Endodermal cell (in vitro differentiated cells): Measurements from ENCODE around the gene FGF14. TPM values are rescaled to one million over a fixed set of nuclear protein-coding genes. Genes with fewer than 3 reads are reported as not detected.
A peak's percentile ranks its signal among the peaks of the same experiment; 100 is the strongest.

Experiments
- DNase-seq: peaks from one replicate; pipeline ENCODE4 v3.0.0-alpha.2; 2017
- H3K27ac ChIP-seq: 2 replicates; pipeline ENCODE4 v1.5.1; 2013; ENCODE audit warnings: mild to moderate bottlenecking, low read depth, low read length, moderate library complexity
- H3K27me3 ChIP-seq: 2 replicates; pipeline ENCODE4 v1.6.1; 2013; ENCODE audit warnings: mild to moderate bottlenecking, low read length, moderate library complexity; ENCODE audit not compliant: insufficient read depth, control insufficient read depth, poor library complexity, severe bottlenecking
- H3K36me3 ChIP-seq: 2 replicates; pipeline ENCODE4 v1.7.0; 2013; ENCODE audit warnings: mild to moderate bottlenecking, low read length, moderate library complexity; ENCODE audit not compliant: control insufficient read depth, insufficient read depth
- H3K4me1 ChIP-seq: one replicate; pipeline ENCODE4 v1.7.0; 2013; ENCODE audit warnings: low read length; ENCODE audit not compliant: control insufficient read depth, insufficient read depth
- H3K4me3 ChIP-seq: 2 replicates; pipeline ENCODE4 v1.5.1; 2013; ENCODE audit warnings: mild to moderate bottlenecking, low read length, moderate library complexity
- H3K9ac ChIP-seq: 2 replicates; pipeline ENCODE4 v1.6.1; 2013; ENCODE audit warnings: mild to moderate bottlenecking, low read length, moderate library complexity; ENCODE audit not compliant: poor library complexity, severe bottlenecking; ENCODE audit errors: extremely low read depth
- H3K9me3 ChIP-seq: 2 replicates; pipeline ENCODE4 v1.6.1; 2013; ENCODE audit warnings: mild to moderate bottlenecking, low read length, moderate library complexity; ENCODE audit not compliant: control insufficient read depth
- H3K27ac Mint-ChIP-seq: 2 replicates; pipeline ENCODE4 v1.8.0; 2020; ENCODE audit warnings: mixed read lengths
- H3K27me3 Mint-ChIP-seq: 2 replicates; pipeline ENCODE4 v1.8.0; 2021; ENCODE audit warnings: mild to moderate bottlenecking, mixed read lengths; ENCODE audit not compliant: insufficient read depth
- H3K36me3 Mint-ChIP-seq: 2 replicates; pipeline ENCODE4 v1.8.0; 2020; ENCODE audit warnings: low read depth, mixed read lengths
- H3K4me1 Mint-ChIP-seq: 2 replicates; pipeline ENCODE4 v1.8.0; 2020; ENCODE audit warnings: mixed read lengths
- H3K4me3 Mint-ChIP-seq: 2 replicates; pipeline ENCODE4 v1.8.0; 2020; ENCODE audit warnings: mild to moderate bottlenecking, moderate library complexity, mixed read lengths
- H3K9me3 Mint-ChIP-seq: 2 replicates; pipeline ENCODE4 v1.8.0; 2020; ENCODE audit warnings: mild to moderate bottlenecking, mixed read lengths
- WGBS, 2 experiments: methylation state at CpG; one replicate each; pipeline versions ENCODE4 v1.1.5 to v1.1.7; 2013; ENCODE audit warnings: missing lambda C conversion rate in 2 of 2, mixed read lengths in 1 of 2; ENCODE audit not compliant: insufficient coverage in 1 of 2, insufficient read length in 1 of 2; 5-methylcytosine and 5-hydroxymethylcytosine counted together
- total RNA-seq, 2 donors: library from RNA; stranded (reverse); fragmentation: NEBNext Ultra II Directional in 1 of 2; extraction: Animal tissue kit (Norgen Biotek cat#: 25700) in 1 of 2; gene quantifications; 2 replicates in 1 of 2; 3 replicates in 1 of 2; pipeline ENCODE4 v1.2.1, GENCODE V29; 2021
- TF ChIP-seq, protein P1 (sequence below): fragments of 200-600 bp; sonication (generic); conservative IDR thresholded peaks from 2 replicates; pipeline ENCODE4 v1.5.0; 2021; ENCODE audit warnings: antibody characterized with exemption, mild to moderate bottlenecking

FGF14 gene
- total RNA-seq, 2 donors from 2014 or later = 0.15 to 0.26 TPM

DNA sequence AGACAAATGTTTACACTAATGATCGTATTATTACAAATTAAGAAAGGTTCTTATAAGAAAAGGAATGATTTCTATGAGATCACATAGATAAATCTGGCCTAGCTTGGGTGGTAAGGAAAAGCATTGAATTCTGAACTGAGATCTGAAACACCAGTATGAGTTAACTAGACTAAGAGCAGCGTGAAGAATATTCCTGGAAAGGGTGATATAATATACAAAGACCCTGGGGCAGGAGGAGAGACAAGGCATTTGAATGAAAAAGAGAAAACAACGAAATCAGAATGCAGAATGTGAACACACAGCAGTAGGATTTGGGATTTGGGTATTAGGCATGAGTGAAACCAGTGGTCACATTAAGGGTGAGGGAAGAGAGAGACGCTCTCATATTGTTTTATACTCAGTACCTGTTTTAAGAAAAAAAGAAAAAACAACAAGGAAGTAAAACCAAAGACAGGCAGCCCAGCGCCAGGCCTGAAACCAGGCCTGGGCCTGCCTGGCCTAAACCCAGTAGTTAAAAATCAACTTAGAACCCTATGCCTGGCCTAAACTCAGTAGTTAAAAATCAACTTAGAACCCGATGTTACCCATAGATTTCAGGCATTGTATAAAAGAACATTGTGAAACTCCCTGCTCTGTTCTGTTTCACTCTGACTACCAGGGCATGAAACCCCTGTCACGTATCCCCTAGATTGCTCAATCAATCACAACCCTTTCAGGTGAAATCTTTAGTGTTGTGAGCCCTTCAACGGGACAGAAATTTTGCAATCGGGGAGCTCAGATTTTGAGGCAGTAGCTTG, 662.3 kb downstream of the FGF14 start:
- H3K27me3 Mint-ChIP-seq = no peaks in the 10 kb centered on the region
- Histone ChIP-seq H3K9ac (no peak overlapping the region), H3K4me3 (no peak overlapping the region), H3K9me3 (no peaks in the 10 kb centered on the region), H3K4me1 (no peaks in the 10 kb centered on the region), H3K36me3 (no peaks in the 10 kb centered on the region), H3K27ac (no peak overlapping the region), H3K27me3 (no peaks in the 10 kb centered on the region)
- peak overlapping the region; percentile 4 for H3K27ac Mint-ChIP-seq
- peaks cover 28% of the 10 kb centered on the region for H3K4me1 Mint-ChIP-seq
- DNase-seq = no peak
- 88 to 90% methylated on average over 5 to 8 of the region's 9 CpGs for WGBS, 2 experiments
- H3K9me3 Mint-ChIP-seq = no peaks in the 10 kb centered on the region
- H3K36me3 Mint-ChIP-seq = no peaks in the 10 kb centered on the region
- TF ChIP-seq, protein P1, sequence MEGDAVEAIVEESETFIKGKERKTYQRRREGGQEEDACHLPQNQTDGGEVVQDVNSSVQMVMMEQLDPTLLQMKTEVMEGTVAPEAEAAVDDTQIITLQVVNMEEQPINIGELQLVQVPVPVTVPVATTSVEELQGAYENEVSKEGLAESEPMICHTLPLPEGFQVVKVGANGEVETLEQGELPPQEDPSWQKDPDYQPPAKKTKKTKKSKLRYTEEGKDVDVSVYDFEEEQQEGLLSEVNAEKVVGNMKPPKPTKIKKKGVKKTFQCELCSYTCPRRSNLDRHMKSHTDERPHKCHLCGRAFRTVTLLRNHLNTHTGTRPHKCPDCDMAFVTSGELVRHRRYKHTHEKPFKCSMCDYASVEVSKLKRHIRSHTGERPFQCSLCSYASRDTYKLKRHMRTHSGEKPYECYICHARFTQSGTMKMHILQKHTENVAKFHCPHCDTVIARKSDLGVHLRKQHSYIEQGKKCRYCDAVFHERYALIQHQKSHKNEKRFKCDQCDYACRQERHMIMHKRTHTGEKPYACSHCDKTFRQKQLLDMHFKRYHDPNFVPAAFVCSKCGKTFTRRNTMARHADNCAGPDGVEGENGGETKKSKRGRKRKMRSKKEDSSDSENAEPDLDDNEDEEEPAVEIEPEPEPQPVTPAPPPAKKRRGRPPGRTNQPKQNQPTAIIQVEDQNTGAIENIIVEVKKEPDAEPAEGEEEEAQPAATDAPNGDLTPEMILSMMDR = no peak
- H3K4me3 Mint-ChIP-seq = no peak overlapping the region

DNA sequence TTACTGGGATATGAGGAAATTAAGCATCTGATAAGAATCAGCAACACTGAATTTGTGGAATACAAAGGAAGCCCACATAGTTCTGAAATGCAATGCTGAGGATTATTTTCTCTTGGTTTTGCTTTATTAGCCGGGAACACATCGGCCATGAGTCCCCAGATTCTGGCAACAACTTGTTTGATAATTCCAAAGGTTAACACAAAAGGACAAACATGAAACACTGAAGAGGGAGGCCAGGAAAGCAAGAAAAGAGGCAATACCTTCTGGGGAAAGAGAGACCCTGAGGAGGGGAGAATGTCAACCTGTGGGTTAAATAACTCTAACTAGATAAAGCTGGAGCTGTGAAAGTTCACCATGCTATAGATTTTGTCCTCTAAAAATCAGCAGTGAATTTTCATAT, 663.5 kb downstream of the FGF14 start:
- no peaks in the 10 kb centered on the region for H3K36me3 Mint-ChIP-seq
- H3K27ac ChIP-seq = no peak overlapping the region
- H3K4me3 ChIP-seq = no peak overlapping the region
- no peak for DNase-seq
- H3K27ac Mint-ChIP-seq = no peak overlapping the region
- H3K4me3 Mint-ChIP-seq = no peak overlapping the region
- H3K9me3 ChIP-seq = no peaks in the 10 kb centered on the region
- peaks cover 28% of the 10 kb centered on the region for H3K4me1 Mint-ChIP-seq
- no peaks in the 10 kb centered on the region for H3K27me3 Mint-ChIP-seq
- no peak overlapping the region for H3K9ac ChIP-seq
- no peaks in the 10 kb centered on the region for H3K27me3 ChIP-seq
- H3K9me3 Mint-ChIP-seq = no peaks in the 10 kb centered on the region
- H3K4me1 ChIP-seq = no peaks in the 10 kb centered on the region
- no peaks in the 10 kb centered on the region for H3K36me3 ChIP-seq
- 86 to 100% methylated on average over 1 to 2 of the region's 2 CpGs for WGBS, 2 experiments
- TF ChIP-seq, protein P1 = no peak

DNA sequence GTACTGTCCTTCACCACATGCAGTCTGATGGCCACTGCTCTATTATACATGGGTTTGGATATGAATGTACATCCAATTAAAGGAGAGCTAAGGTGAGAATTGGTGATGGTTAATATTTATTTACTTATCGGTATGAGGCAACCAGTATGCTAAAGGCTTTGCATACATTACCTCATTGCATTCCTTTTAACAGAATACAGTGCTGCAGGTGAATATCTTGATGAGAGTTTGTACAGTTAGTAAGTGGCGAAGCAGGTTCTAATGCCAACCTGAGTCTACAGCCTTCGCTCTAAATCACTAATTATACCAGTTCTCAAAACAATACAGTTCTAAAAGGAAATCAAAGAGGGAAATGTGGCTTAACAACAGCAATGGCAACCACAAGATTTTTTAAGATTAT, 665.3 kb downstream of the FGF14 start:
- TF ChIP-seq, protein P1 = no peak
- H3K36me3 Mint-ChIP-seq = no peaks in the 10 kb centered on the region
- no peak overlapping the region for H3K4me3 ChIP-seq
- H3K27me3 Mint-ChIP-seq = no peaks in the 10 kb centered on the region
- H3K4me3 Mint-ChIP-seq = no peak overlapping the region
- no peaks in the 10 kb centered on the region for H3K9me3 ChIP-seq
- no peaks in the 10 kb centered on the region for H3K9me3 Mint-ChIP-seq
- no peaks in the 10 kb centered on the region for H3K4me1 ChIP-seq
- no peak overlapping the region for H3K27ac ChIP-seq
- 0% methylated on average over 1 of the region's 3 CpGs; no CpG with 5 or more reads in 1 of the 2 experiments for WGBS, 2 experiments
- H3K27ac Mint-ChIP-seq = no peak overlapping the region
- no peak overlapping the region for H3K9ac ChIP-seq
- H3K4me1 Mint-ChIP-seq = peaks cover 21% of the 10 kb centered on the region
- no peaks in the 10 kb centered on the region for H3K27me3 ChIP-seq
- DNase-seq = no peak
- H3K36me3 ChIP-seq = no peaks in the 10 kb centered on the region
